GM12873 (cell line): ENCODE measurements around the gene TOR2A.

ENCODE experiments used
- CTCF ChIP-seq: IDR thresholded peaks from 2 replicates; pipeline ENCODE4 v1.5.1; 2012; ENCODE audit warnings: low read depth, mild to moderate bottlenecking, moderate library complexity, low read length, control low read depth; ENCODE audit not compliant: insufficient read depth; ENCODE audit errors: missing control alignments

The TOR2A gene

GRCh38 chr9:127690735-127691134, 44.4 kb downstream of the TOR2A start:
- TF ChIP-seq CTCF = no peak

GRCh38 chr9:127689329-127690000, 45.6 kb downstream of the TOR2A start:
- no peak for TF ChIP-seq CTCF

- TF ChIP-seq CTCF = no peak
Measured at GRCh38 chr9:127686461-127687393, 48.4 kb downstream of the TOR2A start.

GRCh38 chr9:127684576-127684975, 50.5 kb downstream of the TOR2A start:
- no peak for TF ChIP-seq CTCF

- TF ChIP-seq CTCF = no peak
Measured at GRCh38 chr9:127683723-127684122, 51.4 kb downstream of the TOR2A start.

GRCh38 chr9:127682351-127683136, 52.5 kb downstream of the TOR2A start:
- no peak for TF ChIP-seq CTCF
